Spleen (tissue), 7 donors: ENCODE measurements around the gene MUCL3.

Source experiments
- POLR2A ChIP-seq, 3 donors: fragments of 450-650 bp; IDR thresholded peaks; one replicate each; pipeline ENCODE4 v1.5.1; 2017; ENCODE audit warnings: antibody characterized with exemption in 3 of 3, mild to moderate bottlenecking in 1 of 3
- TF ChIP-seq, protein P1 (sequence below), 11 experiments: fragments of 200-600 bp in 7 of 11; fragments of 450-650 bp in 4 of 11; sonication (generic) in 4 of 11; IDR thresholded peaks in 8 of 11; conservative IDR thresholded peaks in 3 of 11; 1 replicate in 7 of 11; 2 replicates in 4 of 11; pipeline versions ENCODE4 v1.4.0 to v1.8.0; 2016 to 2021; ENCODE audit warnings: antibody characterized with exemption in 11 of 11, inconsistent platforms in 4 of 11, mild to moderate bottlenecking in 1 of 11
- donor health status: DM: no; HTN: no; CAD: no; lungs with moderate emphysema.
- donor health status: DM: no; HTN: no; CAD: no.
- donor health status: DM: no; HTN: no; CAD: no.

DNA sequence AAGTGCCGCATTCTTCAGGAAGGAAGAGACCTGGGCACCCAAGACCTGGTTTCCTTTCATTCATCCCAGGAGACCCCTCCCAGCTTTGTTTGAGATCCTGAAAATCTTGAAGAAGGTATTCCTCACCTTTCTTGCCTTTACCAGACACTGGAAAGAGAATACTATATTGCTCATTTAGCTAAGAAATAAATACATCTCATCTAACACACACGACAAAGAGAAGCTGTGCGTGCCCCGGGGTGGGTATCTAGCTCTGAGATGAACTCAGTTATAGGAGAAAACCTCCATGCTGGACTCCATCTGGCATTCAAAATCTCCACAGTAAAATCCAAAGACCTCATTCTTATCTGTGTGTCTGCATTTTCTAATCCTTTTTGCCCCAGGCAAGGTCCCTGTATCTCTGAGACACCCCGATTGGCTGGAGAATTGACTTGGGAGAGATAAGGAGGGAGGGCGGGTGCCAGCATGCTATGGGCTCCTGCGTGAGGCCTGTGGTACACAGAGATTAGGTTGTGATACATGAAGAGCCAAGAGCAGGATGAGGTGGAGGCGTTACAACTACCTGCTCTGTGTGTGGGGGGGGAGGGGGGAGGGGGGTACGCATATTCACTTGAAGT is 47.5 kb downstream of the MUCL3 start:
- no peak for TF ChIP-seq POLR2A (IDR thresholded peaks at IDR 0.05)
- TF ChIP-seq, protein P1, sequence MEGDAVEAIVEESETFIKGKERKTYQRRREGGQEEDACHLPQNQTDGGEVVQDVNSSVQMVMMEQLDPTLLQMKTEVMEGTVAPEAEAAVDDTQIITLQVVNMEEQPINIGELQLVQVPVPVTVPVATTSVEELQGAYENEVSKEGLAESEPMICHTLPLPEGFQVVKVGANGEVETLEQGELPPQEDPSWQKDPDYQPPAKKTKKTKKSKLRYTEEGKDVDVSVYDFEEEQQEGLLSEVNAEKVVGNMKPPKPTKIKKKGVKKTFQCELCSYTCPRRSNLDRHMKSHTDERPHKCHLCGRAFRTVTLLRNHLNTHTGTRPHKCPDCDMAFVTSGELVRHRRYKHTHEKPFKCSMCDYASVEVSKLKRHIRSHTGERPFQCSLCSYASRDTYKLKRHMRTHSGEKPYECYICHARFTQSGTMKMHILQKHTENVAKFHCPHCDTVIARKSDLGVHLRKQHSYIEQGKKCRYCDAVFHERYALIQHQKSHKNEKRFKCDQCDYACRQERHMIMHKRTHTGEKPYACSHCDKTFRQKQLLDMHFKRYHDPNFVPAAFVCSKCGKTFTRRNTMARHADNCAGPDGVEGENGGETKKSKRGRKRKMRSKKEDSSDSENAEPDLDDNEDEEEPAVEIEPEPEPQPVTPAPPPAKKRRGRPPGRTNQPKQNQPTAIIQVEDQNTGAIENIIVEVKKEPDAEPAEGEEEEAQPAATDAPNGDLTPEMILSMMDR (IDR thresholded peaks at IDR 0.05 in 8 of 11, conservative IDR thresholded peaks at IDR 0.05 in 3 of 11), result no peak
